Esophagus (tissue), 2 donors: ENCODE measurements around the gene KCNJ5. TPM values are rescaled to one million over a fixed set of nuclear protein-coding genes. Genes with fewer than 3 reads are reported as not detected.

Experiments used
- H3K27ac ChIP-seq, 2 donors: one replicate each; pipeline ENCODE4 v1.5.1; 2013; ENCODE audit warnings: low read depth in 2 of 2, mild to moderate bottlenecking in 2 of 2, inconsistent platforms in 1 of 2, low read length in 1 of 2, moderate library complexity in 1 of 2
- H3K27me3 ChIP-seq, 2 donors: one replicate each; pipeline ENCODE4 v1.6.1; 2013; ENCODE audit warnings: low read length in 2 of 2, control low read depth in 1 of 2, mild to moderate bottlenecking in 1 of 2; ENCODE audit not compliant: insufficient read depth in 2 of 2, control insufficient read depth in 1 of 2
- H3K36me3 ChIP-seq, 2 donors: one replicate each; pipeline ENCODE4 v1.6.1; 2013; ENCODE audit warnings: low read length in 1 of 2; ENCODE audit not compliant: control insufficient read depth in 2 of 2, insufficient read depth in 2 of 2
- H3K4me1 ChIP-seq, 2 donors: one replicate each; pipeline ENCODE4 v1.6.1; 2013; ENCODE audit warnings: low read length in 1 of 2; ENCODE audit not compliant: control insufficient read depth in 2 of 2, insufficient read depth in 2 of 2
- H3K4me3 ChIP-seq, 2 donors: one replicate each; pipeline ENCODE4 v1.5.1; 2013; ENCODE audit warnings: low read length in 2 of 2, mild to moderate bottlenecking in 2 of 2, low read depth in 1 of 2, moderate library complexity in 1 of 2
- H3K9me3 ChIP-seq, 2 donors: one replicate each; pipeline ENCODE4 v1.6.1; 2013; ENCODE audit warnings: mild to moderate bottlenecking in 2 of 2, low read depth in 1 of 2, low read length in 1 of 2, moderate library complexity in 1 of 2; ENCODE audit not compliant: control insufficient read depth in 2 of 2, insufficient read depth in 1 of 2
- WGBS, 2 donors: extraction: QIAGEN DNeasy Blood & Tissue Kit; methylation state at CpG; one replicate each; pipeline ENCODE4 v1.1.7; 2013; 5-methylcytosine and 5-hydroxymethylcytosine counted together
- polyA plus RNA-seq, 2 donors: library from polyadenylated mRNA; stranded (reverse); fragments of 200-250 nt; gene quantifications; one replicate each; pipeline ENCODE4 v1.2.3, GENCODE V29; 2013
- donor health status: healthy with polysubstance abuse.
- donor health status: Bipolar disorder and iron deficiency.

The KCNJ5 gene
- polyA plus RNA-seq, 2 donors = 0.08 to 0.27 TPM

- no peaks in the 10 kb centered on the region for H3K4me1 ChIP-seq
- no peak overlapping the region for H3K27ac ChIP-seq
- no peaks in the 10 kb centered on the region for H3K27me3 ChIP-seq
- WGBS, 2 donors = 66 to 82% methylated on average over 5 of the region's 5 CpGs
- no peak overlapping the region for H3K4me3 ChIP-seq
- no peaks in the 10 kb centered on the region for H3K36me3 ChIP-seq
- no peaks in the 10 kb centered on the region for H3K9me3 ChIP-seq
Observed at GRCh38 chr11:128882451-128882850, 8.7 kb upstream of the KCNJ5 start.

DNA sequence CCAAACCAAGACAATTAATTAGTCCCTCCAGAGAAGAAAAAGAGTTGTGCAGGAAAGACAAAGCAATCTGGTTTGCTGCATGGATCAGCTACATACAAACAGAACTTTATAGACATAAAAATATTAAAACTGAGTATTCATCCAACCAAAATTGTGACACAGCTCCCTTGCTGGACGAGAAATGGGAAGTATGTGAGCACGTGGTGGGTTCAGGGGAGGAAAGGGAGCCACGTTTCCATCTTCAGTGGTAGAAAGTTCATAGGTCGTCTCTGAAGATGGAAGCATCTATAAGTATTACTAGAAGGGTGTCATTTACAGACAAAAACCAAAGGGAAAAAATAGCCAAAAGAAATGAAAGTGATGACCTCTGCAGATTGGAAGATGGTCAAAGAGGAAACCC is 7.1 kb upstream of the KCNJ5 start:
- H3K9me3 ChIP-seq = no peaks in the 10 kb centered on the region
- no peak overlapping the region for H3K4me3 ChIP-seq
- 49 to 53% methylated on average over 4 of the region's 4 CpGs for WGBS, 2 donors
- H3K27ac ChIP-seq = no peak overlapping the region
- no peaks in the 10 kb centered on the region for H3K4me1 ChIP-seq
- no peaks in the 10 kb centered on the region for H3K36me3 ChIP-seq
- H3K27me3 ChIP-seq = no peaks in the 10 kb centered on the region

- no peak overlapping the region for H3K27ac ChIP-seq
- H3K4me1 ChIP-seq = no peaks in the 10 kb centered on the region
- H3K9me3 ChIP-seq = no peaks in the 10 kb centered on the region
- 26 to 28% methylated on average over 12 of the region's 12 CpGs for WGBS, 2 donors
- no peaks in the 10 kb centered on the region for H3K27me3 ChIP-seq
- H3K36me3 ChIP-seq = no peaks in the 10 kb centered on the region
- H3K4me3 ChIP-seq = no peak overlapping the region
Observed at GRCh38 chr11:128884703-128885338, 6.3 kb upstream of the KCNJ5 start.

- Histone ChIP-seq H3K4me3 (no peak overlapping the region), H3K36me3 (no peaks in the 10 kb centered on the region), H3K27me3 (no peaks in the 10 kb centered on the region), H3K4me1 (peaks cover 6 to 11% of the 10 kb centered on the region in 2 donors), H3K9me3 (no peaks in the 10 kb centered on the region), H3K27ac (no peak overlapping the region)
- 39% methylated on average over 5 of the region's 5 CpGs for WGBS, 2 donors
Observed at GRCh38 chr11:128886406-128887124, 4.6 kb upstream of the KCNJ5 start.

- H3K36me3 ChIP-seq = no peaks in the 10 kb centered on the region
- WGBS, 2 donors = 50 to 59% methylated on average over 15 of the region's 15 CpGs
- no peaks in the 10 kb centered on the region for H3K27me3 ChIP-seq
- H3K9me3 ChIP-seq = no peaks in the 10 kb centered on the region
- peaks cover 8 to 11% of the 10 kb centered on the region in 2 donors for H3K4me1 ChIP-seq
- no peak overlapping the region for H3K4me3 ChIP-seq
- no peak overlapping the region for H3K27ac ChIP-seq
Observed at GRCh38 chr11:128888034-128888985, 2.8 kb upstream of the KCNJ5 start.

- H3K4me1 ChIP-seq = peaks cover 8 to 13% of the 10 kb centered on the region in 2 donors
- WGBS, 2 donors = 64 to 74% methylated on average over 8 of the region's 8 CpGs
- H3K4me3 ChIP-seq = no peak overlapping the region
- no peaks in the 10 kb centered on the region for H3K36me3 ChIP-seq
- H3K27me3 ChIP-seq = no peaks in the 10 kb centered on the region
- no peak overlapping the region for H3K27ac ChIP-seq
- H3K9me3 ChIP-seq = no peaks in the 10 kb centered on the region
Observed at GRCh38 chr11:128889657-128890213, 1.4 kb upstream of the KCNJ5 start.

- H3K36me3 ChIP-seq = no peaks in the 10 kb centered on the region
- no peak overlapping the region for H3K27ac ChIP-seq
- peak overlapping the region; percentile 42 to 49 for H3K4me3 ChIP-seq
- H3K9me3 ChIP-seq = no peaks in the 10 kb centered on the region
- 26% methylated on average over 9 of the region's 9 CpGs for WGBS, 2 donors
- H3K4me1 ChIP-seq = peaks cover 8 to 15% of the 10 kb centered on the region in 2 donors
- no peaks in the 10 kb centered on the region for H3K27me3 ChIP-seq
Observed at GRCh38 chr11:128890216-128890542, 977 bp upstream of the KCNJ5 start.

DNA sequence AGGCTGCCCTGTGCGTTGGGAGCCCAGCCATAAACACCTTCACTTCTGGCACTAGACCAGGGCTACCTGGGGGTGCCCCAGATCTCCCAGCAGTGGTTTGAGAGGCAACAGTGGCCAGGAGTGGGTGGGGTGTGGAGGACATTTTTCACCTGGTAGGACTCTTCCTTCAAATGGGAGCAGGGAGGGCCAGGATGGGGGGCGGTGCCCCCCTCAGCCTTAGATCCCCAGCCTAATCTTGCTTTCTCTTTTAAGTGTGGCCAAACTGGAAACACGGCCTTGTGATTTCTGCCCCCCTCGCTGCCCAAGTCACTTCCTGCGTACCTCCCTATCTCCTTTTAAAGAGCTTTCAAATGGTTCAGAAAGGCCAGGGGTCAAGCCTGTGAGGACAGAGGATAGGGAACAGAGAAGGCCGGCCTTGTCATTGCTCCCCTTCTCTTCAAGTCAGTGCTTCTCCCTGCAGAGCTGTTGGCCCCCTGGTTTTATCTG is 800 bp downstream of the KCNJ5 start:
- Histone ChIP-seq H3K36me3 (no peaks in the 10 kb centered on the region), H3K4me3 (no peak overlapping the region), H3K9me3 (no peaks in the 10 kb centered on the region), H3K4me1 (peaks cover 8 to 15% of the 10 kb centered on the region in 2 donors), H3K27me3 (no peaks in the 10 kb centered on the region), H3K27ac (no peak overlapping the region)
- WGBS, 2 donors = 32 to 46% methylated on average over 6 of the region's 6 CpGs

DNA sequence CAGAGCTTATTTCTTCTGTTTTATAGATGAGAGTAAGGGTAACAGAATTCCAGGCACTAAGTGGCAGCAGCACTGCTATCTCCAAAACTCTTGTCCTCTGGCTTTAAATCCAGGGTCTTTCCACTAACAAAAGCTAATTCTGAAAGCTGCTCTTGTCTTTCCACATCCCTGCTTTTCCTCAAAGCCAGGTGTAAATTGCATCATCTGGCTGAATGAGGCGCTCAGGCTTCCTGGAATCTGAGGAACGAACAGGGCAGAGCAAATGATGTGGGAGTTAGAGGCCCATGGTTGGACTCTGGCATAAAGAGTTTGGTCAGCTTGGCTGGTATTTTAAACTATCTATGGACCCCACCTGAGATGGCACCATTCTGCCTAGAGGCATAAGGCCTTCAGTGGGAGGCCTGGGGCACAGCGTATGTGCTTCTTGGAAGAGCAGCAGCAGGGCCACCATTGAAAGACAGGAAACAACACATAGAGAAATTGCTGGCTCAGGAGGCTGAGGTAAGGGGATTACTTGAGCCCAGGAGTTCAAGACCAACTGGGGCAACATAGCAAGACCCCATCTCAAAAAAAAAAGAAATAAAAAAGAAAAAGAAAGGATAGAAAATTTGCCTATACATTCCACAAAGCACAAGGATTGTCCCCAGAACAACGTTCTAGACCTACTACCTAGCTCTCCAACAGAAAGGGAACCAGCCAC is 1.9 kb downstream of the KCNJ5 start:
- Histone ChIP-seq H3K27ac (no peak overlapping the region), H3K4me3 (no peak overlapping the region), H3K4me1 (peaks cover 8 to 15% of the 10 kb centered on the region in 2 donors), H3K36me3 (no peaks in the 10 kb centered on the region), H3K27me3 (no peaks in the 10 kb centered on the region), H3K9me3 (no peaks in the 10 kb centered on the region)
- WGBS, 2 donors = 58 to 69% methylated on average over 4 of the region's 4 CpGs
